Omental fat pad (tissue), 4 donors: ENCODE results near the gene DUSP5. TPM values are rescaled to one million over a fixed set of nuclear protein-coding genes. Genes with fewer than 3 reads are reported as not detected.

Source experiments
- ATAC-seq: fragments of 150-250 bp; one replicate; pipeline ENCODE4 v1.9.1; 2016; ENCODE audit warnings: mild to moderate bottlenecking, moderate library complexity; ENCODE audit not compliant: low FRiP score
- DNase-seq: peaks from one replicate; pipeline ENCODE4 v3.0.0-alpha.2; 2019; ENCODE audit warnings: low spot score
- total RNA-seq, 4 donors: library from RNA; depleted of rRNA; stranded (reverse); fragments of >200 nt; gene quantifications; one replicate each; pipeline ENCODE4 v1.1.0, GENCODE V29; 2016
- TF ChIP-seq, protein P1 (sequence below), 3 donors: fragments of 450-650 bp; IDR thresholded peaks; one replicate each; pipeline ENCODE4 v1.5.1; 2016 to 2017; ENCODE audit warnings: antibody characterized with exemption in 3 of 3, mild to moderate bottlenecking in 3 of 3, moderate library complexity in 2 of 3

Gene DUSP5
- total RNA-seq, 4 donors from 2014 or later = 9.2 to 71.4 (median 41.4) TPM

DNA sequence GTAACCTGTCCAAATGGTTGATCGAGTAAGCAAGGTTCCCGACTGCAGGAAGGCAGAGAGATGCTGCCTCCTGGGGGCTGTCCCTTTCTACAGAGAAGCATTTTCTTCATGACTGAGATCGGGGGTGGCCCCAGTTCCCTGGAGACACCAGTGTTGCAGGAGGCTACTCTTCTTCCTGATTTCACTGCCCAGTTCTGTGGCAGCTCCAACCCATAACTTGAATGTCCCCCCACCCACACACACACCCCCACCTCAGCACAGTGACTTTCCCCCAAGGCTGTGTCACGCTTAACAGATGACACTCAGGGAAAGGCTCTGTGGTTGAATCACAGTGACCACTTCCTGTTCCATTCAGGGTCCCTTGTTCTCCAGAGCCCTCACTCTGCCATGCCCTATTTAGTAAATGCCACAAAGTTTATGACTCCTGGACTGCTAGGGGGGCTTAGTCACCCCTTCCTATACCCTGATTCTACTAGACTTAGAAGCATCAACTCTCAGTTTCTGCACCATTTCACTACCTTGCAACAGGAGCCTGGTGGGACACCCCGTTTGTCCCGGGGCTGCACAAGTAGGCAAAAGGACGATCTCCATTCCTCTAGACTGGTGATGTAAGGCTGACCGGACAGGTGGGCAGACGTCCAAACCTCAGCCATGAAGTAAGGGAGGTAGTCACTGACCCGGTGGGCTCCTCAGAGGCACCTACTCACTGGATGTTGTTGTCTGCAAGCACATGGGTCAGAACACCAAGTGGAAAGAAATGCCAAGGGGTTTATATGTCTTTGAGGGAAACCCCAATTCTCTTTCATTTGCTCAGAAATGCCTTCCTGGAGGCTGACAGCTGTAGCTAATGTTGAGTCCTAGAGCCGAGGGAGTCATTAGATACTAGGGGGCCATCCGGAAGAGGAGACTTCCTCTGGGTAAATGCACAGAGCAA lies 38.5 kb downstream of the DUSP5 start:
- TF ChIP-seq, protein P1, sequence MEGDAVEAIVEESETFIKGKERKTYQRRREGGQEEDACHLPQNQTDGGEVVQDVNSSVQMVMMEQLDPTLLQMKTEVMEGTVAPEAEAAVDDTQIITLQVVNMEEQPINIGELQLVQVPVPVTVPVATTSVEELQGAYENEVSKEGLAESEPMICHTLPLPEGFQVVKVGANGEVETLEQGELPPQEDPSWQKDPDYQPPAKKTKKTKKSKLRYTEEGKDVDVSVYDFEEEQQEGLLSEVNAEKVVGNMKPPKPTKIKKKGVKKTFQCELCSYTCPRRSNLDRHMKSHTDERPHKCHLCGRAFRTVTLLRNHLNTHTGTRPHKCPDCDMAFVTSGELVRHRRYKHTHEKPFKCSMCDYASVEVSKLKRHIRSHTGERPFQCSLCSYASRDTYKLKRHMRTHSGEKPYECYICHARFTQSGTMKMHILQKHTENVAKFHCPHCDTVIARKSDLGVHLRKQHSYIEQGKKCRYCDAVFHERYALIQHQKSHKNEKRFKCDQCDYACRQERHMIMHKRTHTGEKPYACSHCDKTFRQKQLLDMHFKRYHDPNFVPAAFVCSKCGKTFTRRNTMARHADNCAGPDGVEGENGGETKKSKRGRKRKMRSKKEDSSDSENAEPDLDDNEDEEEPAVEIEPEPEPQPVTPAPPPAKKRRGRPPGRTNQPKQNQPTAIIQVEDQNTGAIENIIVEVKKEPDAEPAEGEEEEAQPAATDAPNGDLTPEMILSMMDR (IDR thresholded peaks at IDR 0.05) = no peak
- no peak for DNase-seq
- peak; percentile 50 for ATAC-seq

DNA sequence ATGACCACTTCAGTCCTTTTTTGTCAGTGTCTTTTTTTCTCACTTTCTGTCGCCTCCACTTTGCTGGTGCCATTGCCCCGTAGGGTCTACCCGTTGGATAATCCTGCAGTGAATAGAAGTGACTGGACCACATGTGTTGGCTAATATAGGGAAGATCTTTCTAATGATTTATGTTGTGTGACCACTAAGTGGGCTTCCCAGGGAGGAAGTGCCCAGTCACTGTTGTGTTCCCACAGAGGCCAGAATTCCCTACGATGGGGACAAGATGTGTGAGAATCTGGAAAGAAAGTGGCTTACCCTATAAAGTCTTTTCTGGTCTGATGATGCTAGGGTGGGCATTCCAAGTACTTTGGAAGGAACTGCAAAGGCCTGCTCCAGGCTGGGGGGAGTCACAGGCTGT lies 41.4 kb downstream of the DUSP5 start:
- ATAC-seq = no peak
- no peak for DNase-seq
- TF ChIP-seq, protein P1 (IDR thresholded peaks at IDR 0.05) = no peak

DNA sequence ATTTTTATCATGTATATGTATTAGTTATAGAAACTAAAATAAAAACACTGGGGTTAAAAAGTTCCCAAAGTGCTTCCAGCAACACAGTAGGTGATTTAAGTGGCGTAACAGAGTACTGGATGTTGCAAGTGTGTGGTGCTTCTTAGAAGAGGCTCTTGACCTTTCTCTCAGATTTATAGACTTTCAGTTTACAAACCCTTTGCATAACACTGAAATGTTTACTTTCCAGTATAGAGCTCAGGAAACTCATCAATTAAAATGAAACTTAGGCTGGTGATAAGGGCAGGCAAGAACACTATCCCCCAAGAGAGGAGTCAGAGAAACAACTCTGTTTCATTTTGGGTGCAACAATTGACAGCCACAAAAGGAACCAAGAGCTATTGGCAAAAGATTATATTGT lies 42.3 kb downstream of the DUSP5 start:
- ATAC-seq = no peak
- TF ChIP-seq, protein P1 (IDR thresholded peaks at IDR 0.05) = no peak
- no peak for DNase-seq

DNA sequence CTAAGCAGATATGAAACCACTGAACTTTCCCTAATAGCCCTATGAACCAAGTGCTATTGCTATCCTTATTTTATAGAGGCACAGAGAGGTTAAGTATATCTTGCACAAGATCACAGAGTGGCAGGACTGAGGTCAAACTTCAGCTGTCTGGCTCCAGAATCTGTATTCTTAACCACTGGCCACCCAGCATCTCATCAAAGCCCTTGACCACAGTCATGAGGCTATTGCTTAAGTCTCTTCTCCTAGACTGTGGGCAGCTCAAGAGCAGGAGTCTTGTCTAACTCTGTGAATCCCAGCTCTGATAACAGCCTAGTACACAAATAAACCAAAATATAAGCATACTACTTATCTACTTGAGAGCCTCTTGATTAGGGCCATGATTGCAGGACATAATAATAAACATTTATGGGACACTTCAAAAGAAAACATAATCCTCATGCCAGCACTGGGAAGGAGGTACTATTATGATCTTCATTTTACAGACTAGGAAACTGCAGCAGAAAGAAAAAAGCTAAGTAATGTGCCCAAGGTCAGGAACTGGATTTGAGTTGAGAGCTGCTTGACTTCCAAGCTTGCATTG lies 47.3 kb downstream of the DUSP5 start:
- DNase-seq = no peak
- no peak for ATAC-seq
- TF ChIP-seq, protein P1 (IDR thresholded peaks at IDR 0.05) = no peak

DNA sequence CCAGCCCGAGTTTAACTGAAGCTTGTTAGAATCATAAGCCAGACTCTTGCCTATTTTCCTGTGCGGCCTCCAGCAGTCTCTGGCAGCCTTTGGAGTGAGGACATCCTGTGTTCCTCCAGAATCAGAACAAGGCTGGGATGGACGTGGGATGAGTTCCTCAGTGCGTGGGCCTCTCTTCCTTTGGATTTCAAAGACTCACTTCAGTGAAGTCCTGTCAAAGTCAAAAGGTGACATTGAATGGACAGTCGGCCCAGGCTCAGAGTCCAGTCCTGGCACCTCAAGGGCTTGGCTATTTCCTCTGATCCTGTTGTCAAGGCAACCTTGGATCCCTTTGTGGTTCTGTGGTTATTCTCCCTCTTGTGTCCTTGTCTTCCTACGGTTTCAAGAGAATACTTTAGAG lies 48.4 kb downstream of the DUSP5 start:
- TF ChIP-seq, protein P1 (IDR thresholded peaks at IDR 0.05) = no peak
- DNase-seq (no peak), ATAC-seq (no peak)

DNA sequence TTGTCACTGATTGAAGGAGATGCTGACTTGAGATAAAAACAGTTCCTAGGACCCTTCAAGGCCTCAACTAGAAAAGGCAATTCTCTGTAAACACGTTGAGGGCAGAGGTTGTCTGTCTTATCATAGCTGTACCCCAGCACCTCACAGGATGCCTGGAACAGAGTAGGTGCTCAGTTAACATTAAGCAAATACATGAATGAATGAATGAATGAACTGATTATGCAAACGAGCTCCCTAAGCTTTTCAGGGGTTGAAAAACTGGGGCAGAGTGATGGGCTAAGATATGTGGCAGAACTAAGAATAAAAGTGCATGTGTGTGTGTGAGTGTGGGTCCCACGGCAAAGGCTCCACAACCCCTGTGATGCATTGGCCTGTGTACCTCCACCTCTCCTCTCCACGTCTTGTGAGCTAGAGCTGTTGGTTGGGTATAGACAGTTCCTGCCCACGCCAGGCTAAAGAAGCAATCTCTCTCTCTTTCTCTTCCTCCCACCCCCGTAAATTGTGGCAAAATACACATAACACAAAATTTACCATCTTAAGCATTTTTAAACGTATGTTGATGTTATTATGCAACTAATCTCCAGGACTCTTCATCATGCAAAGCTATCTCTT lies 48.9 kb downstream of the DUSP5 start:
- no peak for ATAC-seq
- TF ChIP-seq, protein P1 (IDR thresholded peaks at IDR 0.05) = no peak
- DNase-seq = no peak
